ENCODE data around the gene PSMD11.
"Not testable (repeated sequence)": the region's sequence is repeated elsewhere in the genome, so short reads cannot be mapped to it uniquely, and the experiment has no call there.

The PSMD11 gene

GRCh38 chr17:32516940-32517701 is 72.8 kb downstream of the PSMD11 start:
- no peak for DNase-seq

- DNase-seq = no peak
Measured at GRCh38 chr17:32517982-32518381, 73.7 kb downstream of the PSMD11 start.

GRCh38 chr17:32518646-32519227 is 74.4 kb downstream of the PSMD11 start:
- no peak for DNase-seq

GRCh38 chr17:32519228-32520103 is 75.2 kb downstream of the PSMD11 start:
- DNase-seq = peak; percentile 22

GRCh38 chr17:32520104-32520701 is 75.9 kb downstream of the PSMD11 start:
- no peak for DNase-seq

- no peak for DNase-seq
Measured at GRCh38 chr17:32520737-32521404, 76.6 kb downstream of the PSMD11 start.

GRCh38 chr17:32523017-32523680 is 78.8 kb downstream of the PSMD11 start:
- no peak for DNase-seq

GRCh38 chr17:32523827-32524552 is 79.7 kb downstream of the PSMD11 start:
- DNase-seq = no peak

- DNase-seq = not testable (repeated sequence)
Measured at GRCh38 chr17:32524553-32524880, 80.2 kb downstream of the PSMD11 start.

GRCh38 chr17:32525122-32525521 is 80.8 kb downstream of the PSMD11 start:
- DNase-seq = peak; percentile 85

- no peak for DNase-seq
Measured at GRCh38 chr17:32527146-32527545, 82.8 kb downstream of the PSMD11 start.

- DNase-seq = no peak
Measured at GRCh38 chr17:32528825-32529224, 84.5 kb downstream of the PSMD11 start.

GRCh38 chr17:32529604-32530003 is 85.3 kb downstream of the PSMD11 start:
- DNase-seq = peak; percentile 28
